CD4-positive, alpha-beta T cell (primary cell): ENCODE results near the gene PMAIP1. TPM values are rescaled to one million over a fixed set of nuclear protein-coding genes. Genes with fewer than 3 reads are reported as not detected.

Experiments used
- ATAC-seq: fragments of 200-7000 bp; cut with Tn5 transposase; one replicate; pipeline ENCODE4 v1.10.0; 2022; ENCODE audit warnings: mild to moderate bottlenecking; ENCODE audit not compliant: poor library complexity
- CTCF ChIA-PET: fragments of 350-600 bp; sonication (Branson Sonifier 250); formaldehyde crosslinking; loops from one replicate; lab custom pipeline; 2021; ENCODE audit warnings: antibody characterized with exemption, inconsistent platforms; lab: Charles Lee
- POLR2A ChIA-PET: fragments of 350-600 bp; sonication (Branson Sonifier 250); formaldehyde crosslinking; loops from one replicate; lab custom pipeline; 2021; ENCODE audit warnings: antibody characterized with exemption, inconsistent platforms; lab: Charles Lee
- DNase-seq, 14 experiments: peaks; one replicate each; pipeline ENCODE4 v3.0.0-alpha.2; 2013 to 2020; ENCODE audit warnings: mixed read lengths in 2 of 14
- H3K27ac ChIP-seq, 2 donors: one replicate each; pipeline versions ENCODE4 v1.5.1 to v1.7.0; 2013; ENCODE audit warnings: low read length in 2 of 2, low read depth in 1 of 2, mild to moderate bottlenecking in 1 of 2
- H3K27me3 ChIP-seq, 2 experiments: 1 replicate in 1 of 2; 2 replicates in 1 of 2; pipeline versions ENCODE4 v1.6.1 to v1.7.0; 2013; ENCODE audit warnings: low read length in 2 of 2, control low read depth in 1 of 2, mild to moderate bottlenecking in 1 of 2, moderate library complexity in 1 of 2; ENCODE audit not compliant: insufficient read depth in 2 of 2, control insufficient read depth in 1 of 2
- H3K36me3 ChIP-seq: one replicate; pipeline ENCODE4 v1.6.1; 2013; ENCODE audit warnings: low read length, control low read depth; ENCODE audit not compliant: insufficient read depth
- H3K4me1 ChIP-seq: one replicate; pipeline ENCODE4 v1.6.1; 2013; ENCODE audit warnings: low read length, control low read depth; ENCODE audit not compliant: insufficient read depth
- H3K4me3 ChIP-seq: one replicate; pipeline ENCODE4 v1.5.1; 2013; ENCODE audit warnings: mild to moderate bottlenecking, low read length, moderate library complexity
- H3K9me3 ChIP-seq, 2 experiments: 1 replicate in 1 of 2; 2 replicates in 1 of 2; pipeline versions ENCODE4 v1.6.1 to v1.7.0; 2013; ENCODE audit warnings: low read length in 2 of 2, mild to moderate bottlenecking in 2 of 2, control low read depth in 1 of 2, moderate library complexity in 1 of 2; ENCODE audit not compliant: control insufficient read depth in 1 of 2, insufficient read depth in 1 of 2
- H3K27ac Mint-ChIP-seq: one replicate; pipeline ENCODE4 v1.8.0; 2020; ENCODE audit warnings: mixed read lengths
- H3K27me3 Mint-ChIP-seq: one replicate; pipeline ENCODE4 v1.8.0; 2021; ENCODE audit warnings: mixed read lengths
- H3K36me3 Mint-ChIP-seq: one replicate; pipeline ENCODE4 v1.8.0; 2021; ENCODE audit warnings: low read depth, mixed read lengths
- H3K4me1 Mint-ChIP-seq: one replicate; pipeline ENCODE4 v1.8.0; 2021; ENCODE audit warnings: low read depth, mixed read lengths
- H3K4me3 Mint-ChIP-seq: one replicate; pipeline ENCODE4 v1.8.0; 2020; ENCODE audit warnings: mild to moderate bottlenecking, mixed read lengths
- H3K9me3 Mint-ChIP-seq: one replicate; pipeline ENCODE4 v1.8.0; 2020; ENCODE audit warnings: mixed read lengths
- CTCF ChIP-seq: fragments of 200-600 bp; IDR thresholded peaks from one replicate; pipeline ENCODE4 v1.8.0; 2022; ENCODE audit warnings: antibody characterized with exemption, mild to moderate bottlenecking
- intact Hi-C, 2 experiments: fragments of 100-400 bp; cut with DNase I in 1 of 2; cut with micrococcal nuclease in 1 of 2; formaldehyde crosslinking; loops; one replicate each; pipeline versions ENCODE4 v1.15.1 to v1.9.0; 2023 to 2025; cut with DNase I, micrococcal nuclease
- total RNA-seq, 174 experiments: library from RNA in 2 of 174; stranded (reverse) in 2 of 174; gene quantifications; one replicate each; pipeline ENCODE4 v1.2.3 and lab custom pipeline; 2021 to 2026

PMAIP1 gene
- total RNA-seq, 2 experiments from 2014 or later: 100 to 101 TPM

GRCh38 chr18:59941331-59941730 lies 41.5 kb downstream of the PMAIP1 start:
- CTCF ChIA-PET: no interaction called here
- intact Hi-C loops: no loop called here
- no peaks in the 10 kb centered on the region for H3K9me3 ChIP-seq
- no peaks in the 10 kb centered on the region for H3K36me3 Mint-ChIP-seq
- TF ChIP-seq CTCF: no peak
- no peaks in the 10 kb centered on the region for H3K27me3 Mint-ChIP-seq
- POLR2A ChIA-PET: no interaction called here
- no peaks in the 10 kb centered on the region for H3K36me3 ChIP-seq
- no peak overlapping the region for H3K27ac Mint-ChIP-seq
- DNase-seq (no peak), ATAC-seq (no peak)
- no peaks in the 10 kb centered on the region for H3K9me3 Mint-ChIP-seq
- H3K27me3 ChIP-seq: no peaks in the 10 kb centered on the region
- no peaks in the 10 kb centered on the region for H3K4me1 Mint-ChIP-seq
- no peak overlapping the region for H3K4me3 ChIP-seq
- no peaks in the 10 kb centered on the region for H3K4me1 ChIP-seq
- no peak overlapping the region for H3K4me3 Mint-ChIP-seq
- no peak overlapping the region for H3K27ac ChIP-seq

- no peaks in the 10 kb centered on the region for H3K9me3 ChIP-seq
- ChIA-PET POLR2A (no interaction called here), CTCF (no interaction called here)
- no peak overlapping the region for H3K27ac ChIP-seq
- no peak for ATAC-seq
- no peak overlapping the region for H3K4me3 ChIP-seq
- Mint-ChIP-seq H3K27me3 (no peaks in the 10 kb centered on the region), H3K9me3 (no peaks in the 10 kb centered on the region), H3K36me3 (no peaks in the 10 kb centered on the region), H3K4me3 (no peak overlapping the region), H3K27ac (no peak overlapping the region), H3K4me1 (no peaks in the 10 kb centered on the region)
- TF ChIP-seq CTCF: no peak
- H3K36me3 ChIP-seq: no peaks in the 10 kb centered on the region
- no peaks in the 10 kb centered on the region for H3K27me3 ChIP-seq
- H3K4me1 ChIP-seq: no peaks in the 10 kb centered on the region
- no peak for DNase-seq
- intact Hi-C loops: no loop called here
Observed at GRCh38 chr18:59942601-59943000, 42.8 kb downstream of the PMAIP1 start.

- Mint-ChIP-seq H3K27me3 (no peaks in the 10 kb centered on the region), H3K36me3 (no peaks in the 10 kb centered on the region), H3K4me1 (no peaks in the 10 kb centered on the region), H3K27ac (no peak overlapping the region), H3K4me3 (no peak overlapping the region), H3K9me3 (no peaks in the 10 kb centered on the region)
- DNase-seq: no peak
- Histone ChIP-seq H3K4me3 (no peak overlapping the region), H3K27ac (no peak overlapping the region), H3K27me3 (no peaks in the 10 kb centered on the region), H3K4me1 (no peaks in the 10 kb centered on the region), H3K36me3 (no peaks in the 10 kb centered on the region), H3K9me3 (no peaks in the 10 kb centered on the region)
- POLR2A ChIA-PET: no interaction called here
- CTCF ChIA-PET: no interaction called here
- intact Hi-C loops: no loop called here
- ATAC-seq: no peak
- no peak for TF ChIP-seq CTCF
Observed at GRCh38 chr18:59945544-59945943, 45.7 kb downstream of the PMAIP1 start.
